ENCODE results near the gene SCAF1.

The SCAF1 gene

GRCh38 chr19:49688531-49689132 lies 46.6 kb downstream of the SCAF1 start:
- peak; percentile 60 for DNase-seq

DNA sequence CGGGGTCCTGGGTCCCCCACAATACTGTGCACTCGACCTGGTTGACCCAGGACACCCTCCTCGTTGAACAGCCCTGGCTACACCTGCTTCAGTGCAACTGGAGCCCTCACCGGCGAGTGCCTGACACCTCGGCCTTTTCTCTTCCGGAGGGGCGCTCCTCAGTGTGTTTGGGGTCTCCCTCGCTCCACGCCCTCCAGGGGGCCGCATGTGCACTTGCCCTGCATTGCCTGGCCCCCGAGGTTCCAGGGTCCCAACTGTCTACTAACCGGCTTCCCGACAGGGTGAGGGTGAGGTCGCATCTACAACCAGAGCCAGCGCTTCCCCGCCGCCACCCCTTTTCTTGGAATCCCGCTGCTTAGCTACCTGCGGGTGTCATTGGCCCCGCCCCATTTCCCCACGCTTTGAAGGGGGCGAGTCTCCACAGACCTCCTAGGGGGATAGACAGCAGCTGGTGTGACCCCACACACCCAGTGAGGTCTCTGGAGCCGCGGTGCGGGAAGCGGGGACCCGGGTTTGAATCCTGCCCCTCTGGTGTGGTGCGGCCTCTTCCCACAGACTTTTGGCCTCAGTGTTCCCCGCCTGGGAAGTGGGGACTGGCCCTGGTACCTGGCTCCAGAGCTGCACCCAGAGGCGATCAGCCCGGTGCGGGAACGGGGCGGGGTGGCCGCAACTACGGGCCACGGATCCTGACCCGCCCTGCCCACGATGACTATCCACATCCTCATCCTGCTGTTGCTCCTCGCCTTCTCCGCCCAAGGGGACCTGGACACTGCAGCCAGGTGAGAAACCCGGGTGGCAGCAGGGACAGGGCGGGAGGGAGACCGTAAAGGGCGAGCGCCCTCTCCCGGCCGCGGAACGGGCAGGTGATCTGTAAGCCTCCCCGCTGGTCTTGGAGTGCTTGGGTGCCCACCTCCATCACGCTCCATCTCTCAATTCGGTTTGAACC lies 47.4 kb downstream of the SCAF1 start, which contains the start of gene ADM5:
Gene ADM5 (plus strand): TSS at position 462 of the 946 bp plus-strand sequence. CDS start 244 bp downstream, at position 706.
- peak; percentile 80 for DNase-seq

DNA sequence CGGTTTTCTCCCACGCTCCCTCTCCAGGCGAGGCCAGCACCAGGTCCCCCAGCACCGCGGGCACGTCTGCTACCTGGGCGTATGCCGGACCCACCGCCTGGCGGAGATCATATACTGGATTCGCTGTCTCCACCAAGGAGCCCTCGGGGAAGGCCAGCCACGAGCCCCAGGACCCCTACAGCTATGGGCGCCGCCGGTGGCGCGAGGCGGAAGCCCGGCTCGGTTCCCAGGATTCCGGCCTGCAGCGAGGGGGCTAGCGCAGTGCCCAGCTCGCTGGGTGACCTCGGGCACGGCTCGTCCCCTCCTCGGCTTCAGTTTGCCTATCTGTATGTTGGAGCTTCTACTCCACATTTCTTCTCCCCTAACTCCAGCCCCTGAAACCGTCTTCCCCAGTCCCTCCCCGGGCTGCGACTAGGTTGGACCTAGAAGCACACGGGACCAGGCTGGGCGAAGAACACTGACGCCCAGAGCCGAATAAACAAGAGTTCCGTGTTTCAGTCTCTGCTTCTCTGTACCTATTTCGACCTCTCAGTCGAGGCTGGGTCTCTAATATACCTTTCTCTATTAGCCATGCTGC lies 48.2 kb downstream of the SCAF1 start:
- no peak for DNase-seq

- DNase-seq = peak; percentile 81
Measured at GRCh38 chr19:49690656-49691242, 48.7 kb downstream of the SCAF1 start, which contains the start of gene CPT1C. Gene CPT1C, plus strand, starts transcription at chr19:49691116. Its CDS starts 1,137 bp downstream, at chr19:49692253.

DNA sequence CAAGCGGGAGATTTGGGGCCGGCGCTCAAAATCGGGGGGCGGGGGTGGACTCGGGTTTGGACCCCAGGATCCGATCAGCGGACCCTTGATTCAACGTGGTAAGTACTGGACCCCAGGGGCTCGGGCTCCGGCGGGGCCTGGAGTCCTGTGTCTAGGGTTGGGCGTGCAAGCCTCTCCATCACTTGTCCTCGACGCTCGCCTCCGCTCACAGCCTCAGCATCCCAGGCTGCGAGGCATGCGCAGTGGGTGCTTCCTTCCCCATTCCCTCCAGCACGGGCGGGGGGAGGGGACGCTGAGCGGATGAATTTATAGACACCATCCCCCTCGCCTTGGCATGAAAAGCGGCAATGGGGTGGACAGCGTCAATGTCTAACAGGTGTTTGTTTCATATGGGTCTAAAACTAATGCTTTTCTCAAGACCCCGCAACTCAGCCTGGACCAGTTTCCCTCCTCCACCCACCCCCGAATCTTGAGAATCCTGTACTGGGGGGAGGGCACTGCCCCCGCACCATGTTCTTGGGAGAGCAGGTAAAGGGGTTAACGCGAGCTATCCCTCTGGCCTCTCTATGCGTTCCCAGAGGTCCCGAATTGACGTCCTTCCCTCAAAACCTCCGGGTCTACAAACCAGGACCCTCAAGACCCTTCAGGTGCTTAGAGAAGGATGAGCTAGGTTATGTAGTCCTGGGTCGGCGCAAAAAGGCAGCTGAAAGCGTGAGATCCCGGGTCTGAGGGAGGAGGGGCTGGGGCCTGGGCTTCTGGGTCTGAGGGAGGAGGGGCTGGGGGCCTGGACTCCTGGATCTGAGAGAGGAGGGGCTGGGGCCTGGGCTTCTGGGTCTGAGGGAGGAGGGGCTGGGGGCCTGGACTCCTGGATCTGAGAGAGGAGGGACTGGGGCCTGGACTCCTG lies 49.5 kb downstream of the SCAF1 start:
- DNase-seq = peak; percentile 75

DNA sequence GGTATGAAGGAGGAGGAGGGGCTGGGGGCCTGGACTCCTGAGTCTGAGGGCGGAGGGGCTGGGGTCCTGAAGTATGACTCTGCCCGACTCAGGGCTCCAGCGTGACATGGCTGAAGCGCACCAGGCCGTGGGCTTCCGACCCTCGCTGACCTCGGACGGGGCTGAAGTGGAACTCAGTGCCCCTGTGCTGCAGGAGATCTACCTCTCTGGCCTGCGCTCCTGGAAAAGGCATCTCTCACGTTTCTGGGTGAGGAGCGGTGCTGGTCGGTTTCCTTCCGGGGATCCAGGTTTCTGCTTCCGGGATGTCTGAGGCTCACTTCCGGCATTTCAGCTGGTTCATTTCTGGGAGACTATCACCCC lies 50.1 kb downstream of the SCAF1 start:
- no peak for DNase-seq

DNA sequence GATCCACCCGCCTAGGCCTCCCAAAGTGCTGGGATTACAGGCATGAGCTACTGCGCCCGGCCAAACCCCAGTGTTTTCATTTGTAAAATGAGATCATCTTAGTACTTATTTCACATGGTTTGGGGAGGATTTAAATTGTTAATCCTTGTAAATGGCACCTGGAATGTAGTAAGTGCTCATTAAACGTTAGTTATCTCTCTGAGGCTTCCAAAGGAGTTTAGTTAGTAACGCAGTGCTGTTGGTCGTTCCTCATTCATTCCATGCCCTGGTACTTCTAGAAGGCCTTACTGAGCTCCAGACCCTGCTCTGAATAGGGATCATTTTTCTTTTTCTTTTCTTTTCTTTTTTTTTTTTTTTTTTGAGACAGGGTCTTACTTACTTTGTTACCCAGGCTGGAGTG lies 54.1 kb downstream of the SCAF1 start:
- no peak for DNase-seq

- DNase-seq = no peak
Measured at GRCh38 chr19:49696865-49697264, 54.9 kb downstream of the SCAF1 start.

- no peak for DNase-seq
Measured at GRCh38 chr19:49699364-49699763, 57.4 kb downstream of the SCAF1 start.

- no peak for DNase-seq
Measured at GRCh38 chr19:49700563-49700962, 58.6 kb downstream of the SCAF1 start.

DNA sequence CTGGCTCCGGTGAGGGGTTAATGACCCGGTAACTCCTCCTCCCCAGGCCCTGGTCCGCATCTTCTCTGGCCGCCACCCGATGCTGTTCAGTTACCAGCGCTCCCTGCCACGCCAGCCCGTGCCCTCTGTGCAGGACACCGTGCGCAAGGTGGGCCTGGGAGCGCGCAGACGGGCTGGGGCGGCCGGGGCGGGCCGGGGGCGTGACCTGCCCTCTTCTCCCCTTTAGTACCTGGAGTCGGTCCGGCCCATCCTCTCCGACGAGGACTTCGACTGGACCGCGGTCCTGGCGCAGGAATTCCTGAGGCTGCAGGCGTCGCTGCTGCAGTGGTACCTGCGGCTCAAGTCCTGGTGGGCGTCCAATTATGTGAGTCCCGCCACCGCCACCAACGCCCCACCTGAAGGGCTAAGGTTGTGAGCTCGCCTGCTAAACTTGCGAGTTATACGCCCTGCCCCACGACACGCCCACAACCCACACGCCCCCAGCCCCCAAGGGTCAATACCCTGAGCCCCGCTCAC lies 59.3 kb downstream of the SCAF1 start:
- DNase-seq = no peak

DNA sequence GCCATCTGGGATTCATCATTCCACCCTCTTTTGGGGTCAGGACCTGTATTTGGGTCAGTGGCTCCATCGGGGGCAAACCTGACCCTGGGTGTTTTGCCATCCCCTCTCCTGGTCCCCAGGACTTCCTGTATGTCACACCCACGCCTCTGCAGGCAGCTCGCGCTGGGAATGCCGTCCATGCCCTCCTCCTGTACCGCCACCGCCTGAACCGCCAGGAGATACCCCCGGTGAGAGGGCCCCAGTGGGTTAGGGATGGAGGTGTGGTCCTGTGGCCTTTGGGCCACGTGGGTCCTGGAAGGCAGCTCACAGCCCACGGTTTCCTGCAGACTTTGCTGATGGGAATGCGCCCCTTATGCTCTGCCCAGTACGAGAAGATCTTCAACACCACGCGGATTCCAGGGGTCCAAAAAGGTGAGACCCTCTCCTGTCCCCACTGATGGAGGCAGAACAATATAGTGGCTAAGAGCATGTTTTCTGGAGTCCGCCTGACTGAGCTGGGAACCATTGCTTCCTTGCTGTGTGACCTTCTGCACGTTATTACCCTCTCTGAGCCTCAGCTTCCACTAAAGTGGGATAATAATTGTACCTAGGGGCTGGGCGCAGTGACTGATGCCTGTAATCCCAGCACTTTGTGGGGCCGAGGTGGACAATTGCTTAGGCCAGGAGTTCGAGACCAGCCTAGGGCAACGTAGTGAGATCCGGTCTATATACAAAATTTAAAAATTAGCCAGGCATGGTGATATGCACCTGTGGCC lies 63.1 kb downstream of the SCAF1 start:
- DNase-seq = no peak

DNA sequence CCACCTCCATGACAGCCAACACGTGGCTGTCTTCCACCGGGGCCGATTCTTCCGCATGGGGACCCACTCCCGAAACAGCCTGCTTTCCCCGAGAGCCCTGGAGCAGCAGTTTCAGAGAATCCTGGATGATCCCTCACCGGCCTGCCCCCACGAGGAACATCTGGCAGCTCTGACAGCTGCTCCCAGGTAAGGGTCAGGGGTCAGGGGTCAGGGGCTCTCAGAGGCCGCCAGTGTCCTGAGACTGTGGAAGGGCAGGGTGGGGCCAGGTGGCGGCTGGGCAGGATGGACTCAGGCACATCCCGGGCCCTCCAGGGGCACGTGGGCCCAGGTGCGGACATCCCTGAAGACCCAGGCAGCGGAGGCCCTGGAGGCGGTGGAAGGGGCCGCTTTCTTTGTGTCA lies 63.9 kb downstream of the SCAF1 start:
- DNase-seq = no peak
